SK-N-SH treated with all-trans-retinoic acid at 6 μM for 48 hours (cell line): ENCODE data around the gene CATSPERD.
"Not testable (repeated sequence)": the region's sequence is repeated elsewhere in the genome, so short reads cannot be mapped to it uniquely, and the experiment has no call there.

Source experiments
- ATAC-seq: fragments of 200-7000 bp; cut with Tn5 transposase; 3 replicates; pipeline ENCODE4 v1.9.1; 2020; ENCODE audit warnings: mild to moderate bottlenecking, moderate library complexity
- BACH2 ChIP-seq: fragments of 250-450 bp; sonication (Bioruptor Pico); IDR thresholded peaks from 2 replicates; pipeline ENCODE4 v1.9.0; 2021; ENCODE audit warnings: mild to moderate bottlenecking, borderline replicate concordance
- CSDC2 ChIP-seq: fragments of 250-450 bp; sonication (Bioruptor Pico); IDR thresholded peaks from 2 replicates; pipeline ENCODE4 v1.5.0; 2020; ENCODE audit warnings: mild to moderate bottlenecking, moderate library complexity
- GLIS3 ChIP-seq: fragments of 250-450 bp; sonication (Bioruptor Pico); IDR thresholded peaks from 2 replicates; pipeline ENCODE4 v1.5.0; 2020; ENCODE audit warnings: mild to moderate bottlenecking, moderate library complexity
- ISL1 ChIP-seq: fragments of 250-450 bp; sonication (Bioruptor Pico); IDR thresholded peaks from 2 replicates; pipeline ENCODE4 v2.1.2; 2022; ENCODE audit warnings: mild to moderate bottlenecking, moderate library complexity
- PPARA ChIP-seq: fragments of 250-450 bp; sonication (Bioruptor Pico); IDR thresholded peaks from 2 replicates; pipeline ENCODE4 v1.5.0; 2020; ENCODE audit warnings: mild to moderate bottlenecking, borderline replicate concordance
- SNAI2 ChIP-seq: fragments of 250-450 bp; sonication (Bioruptor Pico); IDR thresholded peaks from 2 replicates; pipeline ENCODE4 v1.5.0; 2020; ENCODE audit warnings: mild to moderate bottlenecking, moderate library complexity
- TOX ChIP-seq: fragments of 250-450 bp; sonication (Bioruptor Pico); IDR thresholded peaks from 2 replicates; pipeline ENCODE4 v1.8.0; 2021; ENCODE audit warnings: mild to moderate bottlenecking, moderate library complexity, borderline replicate concordance
- ZFP3 ChIP-seq: fragments of 250-450 bp; sonication (Bioruptor Pico); IDR thresholded peaks from 2 replicates; pipeline ENCODE4 v1.5.0; 2020; ENCODE audit warnings: mild to moderate bottlenecking, moderate library complexity
- ZNF565 ChIP-seq: fragments of 450-650 bp; formaldehyde crosslinking; conservative IDR thresholded peaks from 2 replicates; pipeline ENCODE4 v1.5.0; 2020; ENCODE audit warnings: low read depth, mild to moderate bottlenecking, moderate library complexity
- ZNF8 ChIP-seq: fragments of 450-650 bp; formaldehyde crosslinking; IDR thresholded peaks from 2 replicates; pipeline ENCODE4 v1.5.0; 2020; ENCODE audit warnings: mild to moderate bottlenecking, moderate library complexity
- TF ChIP-seq, protein P1 (sequence below): fragments of 250-450 bp; sonication (Bioruptor Pico); IDR thresholded peaks from 2 replicates; pipeline ENCODE4 v1.5.0; 2020; ENCODE audit warnings: mild to moderate bottlenecking, moderate library complexity
- TF ChIP-seq, protein P2 (sequence below): fragments of 250-450 bp; sonication (Bioruptor Pico); IDR thresholded peaks from 2 replicates; pipeline ENCODE4 v1.5.1; 2020; ENCODE audit warnings: low read depth, mild to moderate bottlenecking, moderate library complexity
- TF ChIP-seq, protein P3 (sequence below): fragments of 250-450 bp; sonication (Bioruptor Pico); IDR thresholded peaks from 2 replicates; pipeline ENCODE4 v1.5.1; 2021; ENCODE audit warnings: mild to moderate bottlenecking, moderate library complexity
- TF ChIP-seq, protein P4 (sequence below): fragments of 250-450 bp; sonication (Bioruptor Pico); IDR thresholded peaks from 2 replicates; pipeline ENCODE4 v1.8.0; 2020; ENCODE audit warnings: mild to moderate bottlenecking, moderate library complexity, borderline replicate concordance

CATSPERD gene

DNA sequence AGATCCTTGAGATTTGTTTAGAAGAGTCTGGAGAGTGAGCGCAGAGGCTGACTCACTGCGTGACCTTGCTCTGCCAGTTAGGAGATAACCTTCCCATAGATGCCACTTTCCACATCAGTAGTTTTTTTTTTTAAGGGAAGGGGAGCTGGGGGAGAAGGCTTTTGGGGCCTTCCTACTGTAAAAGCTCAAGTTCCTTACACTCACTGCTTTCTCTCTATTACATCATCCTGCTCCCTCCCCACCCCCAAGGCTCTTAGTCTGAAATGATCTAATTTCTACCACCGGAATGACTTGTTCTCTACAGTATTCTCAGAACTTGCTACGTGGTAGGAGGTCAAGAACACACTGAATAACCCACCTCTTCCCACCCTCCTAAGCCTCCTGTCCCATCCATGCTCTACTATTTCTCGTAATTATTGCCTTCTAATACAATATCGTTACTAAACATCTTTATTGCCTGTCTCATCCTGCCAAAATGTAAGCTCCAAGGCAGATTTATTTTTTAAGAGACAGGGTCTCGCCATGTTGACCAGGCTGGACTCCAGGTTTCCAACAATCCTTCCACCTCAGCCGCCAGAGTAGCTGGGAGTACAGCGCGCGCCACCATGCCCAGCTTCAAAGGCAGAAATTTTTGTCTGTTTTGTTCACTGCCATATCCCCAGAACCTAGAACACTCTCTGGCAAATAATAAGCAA is 1.7 kb upstream of the CATSPERD start (continued):
- TF ChIP-seq CSDC2 (CRISPR knock-in tag) (no peak), PPARA (no peak), ZNF8 (CRISPR knock-in tag) (no peak)
- TF ChIP-seq, protein P1, sequence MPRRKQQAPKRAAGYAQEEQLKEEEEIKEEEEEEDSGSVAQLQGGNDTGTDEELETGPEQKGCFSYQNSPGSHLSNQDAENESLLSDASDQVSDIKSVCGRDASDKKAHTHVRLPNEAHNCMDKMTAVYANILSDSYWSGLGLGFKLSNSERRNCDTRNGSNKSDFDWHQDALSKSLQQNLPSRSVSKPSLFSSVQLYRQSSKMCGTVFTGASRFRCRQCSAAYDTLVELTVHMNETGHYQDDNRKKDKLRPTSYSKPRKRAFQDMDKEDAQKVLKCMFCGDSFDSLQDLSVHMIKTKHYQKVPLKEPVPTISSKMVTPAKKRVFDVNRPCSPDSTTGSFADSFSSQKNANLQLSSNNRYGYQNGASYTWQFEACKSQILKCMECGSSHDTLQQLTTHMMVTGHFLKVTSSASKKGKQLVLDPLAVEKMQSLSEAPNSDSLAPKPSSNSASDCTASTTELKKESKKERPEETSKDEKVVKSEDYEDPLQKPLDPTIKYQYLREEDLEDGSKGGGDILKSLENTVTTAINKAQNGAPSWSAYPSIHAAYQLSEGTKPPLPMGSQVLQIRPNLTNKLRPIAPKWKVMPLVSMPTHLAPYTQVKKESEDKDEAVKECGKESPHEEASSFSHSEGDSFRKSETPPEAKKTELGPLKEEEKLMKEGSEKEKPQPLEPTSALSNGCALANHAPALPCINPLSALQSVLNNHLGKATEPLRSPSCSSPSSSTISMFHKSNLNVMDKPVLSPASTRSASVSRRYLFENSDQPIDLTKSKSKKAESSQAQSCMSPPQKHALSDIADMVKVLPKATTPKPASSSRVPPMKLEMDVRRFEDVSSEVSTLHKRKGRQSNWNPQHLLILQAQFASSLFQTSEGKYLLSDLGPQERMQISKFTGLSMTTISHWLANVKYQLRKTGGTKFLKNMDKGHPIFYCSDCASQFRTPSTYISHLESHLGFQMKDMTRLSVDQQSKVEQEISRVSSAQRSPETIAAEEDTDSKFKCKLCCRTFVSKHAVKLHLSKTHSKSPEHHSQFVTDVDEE (CRISPR knock-in tag), result no peak
- TF ChIP-seq, all 23 proteins: peak for 0

DNA sequence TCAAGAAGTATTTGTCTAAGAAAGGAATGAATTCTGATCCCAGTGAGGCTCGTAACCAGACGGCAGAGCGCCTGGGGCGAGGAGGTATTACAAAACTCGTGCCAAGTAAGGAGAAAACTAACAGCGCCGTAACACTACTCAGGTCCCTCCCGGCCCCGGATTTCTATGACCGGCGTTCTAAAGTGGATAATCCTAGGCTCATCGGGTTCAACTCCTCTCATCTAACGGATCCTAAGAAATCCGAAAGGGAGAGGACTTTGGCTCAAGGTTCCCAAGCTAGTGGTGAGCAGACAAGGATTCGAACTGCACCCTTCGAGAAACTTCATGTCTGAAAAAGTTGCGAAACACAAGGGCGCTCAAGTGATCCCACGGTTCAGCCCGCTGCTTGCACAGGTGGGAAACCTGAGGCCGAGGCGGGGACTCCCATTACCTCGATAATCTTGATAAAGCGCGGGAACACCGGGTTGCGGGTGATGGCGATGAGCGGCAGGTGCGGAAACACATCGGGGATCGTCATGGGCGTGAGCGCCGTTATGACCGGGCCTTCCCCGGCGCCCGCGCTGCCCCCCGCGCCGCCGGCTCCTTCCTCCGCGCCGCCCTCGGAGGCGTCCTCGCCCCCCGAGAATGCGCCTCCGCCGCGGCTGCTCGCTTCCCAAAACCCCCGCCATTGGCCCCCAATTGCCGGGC is 1.0 kb upstream of the CATSPERD start:
- TF ChIP-seq ISL1 (CRISPR knock-in tag) (no peak), ZFP3 (CRISPR knock-in tag) (0 out of 2 replicates have a peak, but pooled peaks have one; percentile 31)
- ATAC-seq, result no peak

DNA sequence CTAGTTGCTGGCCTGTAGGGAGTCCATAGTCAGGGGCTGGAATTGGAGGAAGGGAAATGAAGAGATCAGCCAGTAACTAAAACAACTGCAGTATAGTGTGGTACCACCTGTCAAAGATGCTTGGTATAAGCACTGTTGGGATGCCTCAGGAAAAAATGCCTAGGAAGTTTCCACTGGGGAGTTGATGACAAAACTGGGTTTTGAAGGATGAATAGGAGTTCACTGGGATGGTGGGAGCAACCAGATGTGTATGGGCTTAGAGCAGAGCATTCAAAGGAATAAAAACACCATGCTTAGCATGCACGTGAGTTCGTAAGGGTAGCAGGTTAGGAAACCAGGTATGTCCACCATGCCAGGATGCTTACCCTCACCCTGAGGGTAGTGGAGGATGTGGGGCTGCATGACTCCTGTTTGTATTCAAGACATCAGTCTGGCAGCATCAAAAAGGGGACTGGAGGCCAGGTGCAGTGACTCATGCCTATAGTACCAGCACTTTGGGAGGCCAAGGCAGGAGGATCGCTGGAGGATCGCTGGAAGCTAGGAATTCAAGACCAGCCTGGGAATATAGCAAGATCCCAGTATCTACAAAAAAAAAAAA is 7.1 kb downstream of the CATSPERD start:
- TF ChIP-seq CSDC2 (CRISPR knock-in tag) (no peak), ZFP3 (CRISPR knock-in tag) (peak; percentile 97)
- ATAC-seq, result no peak

DNA sequence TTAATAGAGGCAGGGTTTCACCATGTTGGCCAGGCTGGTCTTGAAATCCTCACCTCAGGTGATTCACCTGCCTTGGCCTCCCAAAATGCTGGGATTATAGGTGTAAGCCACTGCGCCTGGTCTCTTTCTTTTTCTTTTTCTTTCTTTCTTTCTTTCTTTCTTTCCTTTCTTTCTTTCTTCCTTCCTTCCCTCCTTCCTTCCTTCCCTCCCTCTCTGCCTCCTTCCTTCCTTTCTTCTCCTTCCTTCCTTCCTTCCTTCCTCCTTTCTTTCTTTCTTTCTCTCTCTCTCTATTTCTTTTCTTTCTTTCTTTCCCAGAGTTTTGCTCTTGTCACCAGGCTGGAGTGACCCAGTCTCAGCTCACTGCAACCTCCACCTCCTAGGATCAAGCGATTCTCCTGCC is 12.7 kb downstream of the CATSPERD start:
- not testable (repeated sequence) for ATAC-seq

DNA sequence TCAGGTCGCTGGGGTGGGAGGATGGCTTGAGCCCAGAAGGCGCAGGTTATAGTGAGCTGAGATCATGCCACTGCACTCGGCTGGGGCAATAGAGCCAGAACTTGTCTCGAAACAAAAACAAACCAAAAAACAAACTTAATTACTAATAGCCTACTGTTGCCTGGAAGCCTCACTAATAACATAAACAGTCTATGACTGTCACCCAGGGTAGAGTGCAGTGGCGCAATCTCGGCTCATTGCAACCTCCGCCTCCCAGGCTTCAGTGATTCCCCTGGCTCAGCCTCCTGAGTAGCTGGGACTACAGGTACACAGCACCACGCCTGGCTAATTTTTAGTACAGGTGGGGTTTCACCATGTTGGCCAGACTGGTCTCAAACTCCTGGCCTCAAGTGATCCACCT is 18.0 kb downstream of the CATSPERD start:
- ATAC-seq, result no peak
- TF ChIP-seq ZNF565 (CRISPR knock-in tag), result no peak
- no peak for TF ChIP-seq SNAI2
- TF ChIP-seq, protein P2, sequence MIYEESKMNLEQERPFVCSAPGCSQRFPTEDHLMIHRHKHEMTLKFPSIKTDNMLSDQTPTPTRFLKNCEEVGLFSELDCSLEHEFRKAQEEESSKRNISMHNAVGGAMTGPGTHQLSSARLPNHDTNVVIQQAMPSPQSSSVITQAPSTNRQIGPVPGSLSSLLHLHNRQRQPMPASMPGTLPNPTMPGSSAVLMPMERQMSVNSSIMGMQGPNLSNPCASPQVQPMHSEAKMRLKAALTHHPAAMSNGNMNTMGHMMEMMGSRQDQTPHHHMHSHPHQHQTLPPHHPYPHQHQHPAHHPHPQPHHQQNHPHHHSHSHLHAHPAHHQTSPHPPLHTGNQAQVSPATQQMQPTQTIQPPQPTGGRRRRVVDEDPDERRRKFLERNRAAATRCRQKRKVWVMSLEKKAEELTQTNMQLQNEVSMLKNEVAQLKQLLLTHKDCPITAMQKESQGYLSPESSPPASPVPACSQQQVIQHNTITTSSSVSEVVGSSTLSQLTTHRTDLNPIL (CRISPR knock-in tag), result no peak
- TF ChIP-seq CSDC2 (CRISPR knock-in tag), result no peak
- TF ChIP-seq, protein P3, sequence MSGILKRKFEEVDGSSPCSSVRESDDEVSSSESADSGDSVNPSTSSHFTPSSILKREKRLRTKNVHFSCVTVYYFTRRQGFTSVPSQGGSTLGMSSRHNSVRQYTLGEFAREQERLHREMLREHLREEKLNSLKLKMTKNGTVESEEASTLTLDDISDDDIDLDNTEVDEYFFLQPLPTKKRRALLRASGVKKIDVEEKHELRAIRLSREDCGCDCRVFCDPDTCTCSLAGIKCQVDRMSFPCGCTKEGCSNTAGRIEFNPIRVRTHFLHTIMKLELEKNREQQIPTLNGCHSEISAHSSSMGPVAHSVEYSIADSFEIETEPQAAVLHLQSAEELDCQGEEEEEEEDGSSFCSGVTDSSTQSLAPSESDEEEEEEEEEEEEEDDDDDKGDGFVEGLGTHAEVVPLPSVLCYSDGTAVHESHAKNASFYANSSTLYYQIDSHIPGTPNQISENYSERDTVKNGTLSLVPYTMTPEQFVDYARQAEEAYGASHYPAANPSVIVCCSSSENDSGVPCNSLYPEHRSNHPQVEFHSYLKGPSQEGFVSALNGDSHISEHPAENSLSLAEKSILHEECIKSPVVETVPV (CRISPR knock-in tag), result no peak
- no peak for TF ChIP-seq ZFP3 (CRISPR knock-in tag)
- TF ChIP-seq BACH2 (CRISPR knock-in tag), result no peak
- TF ChIP-seq, protein P4, sequence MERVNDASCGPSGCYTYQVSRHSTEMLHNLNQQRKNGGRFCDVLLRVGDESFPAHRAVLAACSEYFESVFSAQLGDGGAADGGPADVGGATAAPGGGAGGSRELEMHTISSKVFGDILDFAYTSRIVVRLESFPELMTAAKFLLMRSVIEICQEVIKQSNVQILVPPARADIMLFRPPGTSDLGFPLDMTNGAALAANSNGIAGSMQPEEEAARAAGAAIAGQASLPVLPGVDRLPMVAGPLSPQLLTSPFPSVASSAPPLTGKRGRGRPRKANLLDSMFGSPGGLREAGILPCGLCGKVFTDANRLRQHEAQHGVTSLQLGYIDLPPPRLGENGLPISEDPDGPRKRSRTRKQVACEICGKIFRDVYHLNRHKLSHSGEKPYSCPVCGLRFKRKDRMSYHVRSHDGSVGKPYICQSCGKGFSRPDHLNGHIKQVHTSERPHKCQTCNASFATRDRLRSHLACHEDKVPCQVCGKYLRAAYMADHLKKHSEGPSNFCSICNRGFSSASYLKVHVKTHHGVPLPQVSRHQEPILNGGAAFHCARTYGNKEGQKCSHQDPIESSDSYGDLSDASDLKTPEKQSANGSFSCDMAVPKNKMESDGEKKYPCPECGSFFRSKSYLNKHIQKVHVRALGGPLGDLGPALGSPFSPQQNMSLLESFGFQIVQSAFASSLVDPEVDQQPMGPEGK (CRISPR knock-in tag), result no peak
- TF ChIP-seq, protein P1 (CRISPR knock-in tag), result no peak
- no peak for TF ChIP-seq TOX (CRISPR knock-in tag)
- no peak for TF ChIP-seq GLIS3 (CRISPR knock-in tag)
